PFSK-1 (cell line): Measurements from ENCODE around the gene SEMA3B.

ENCODE experiments used
- FOXP2 ChIP-seq: optimal IDR thresholded peaks from 2 replicates; pipeline ENCODE3; 2011; ENCODE audit warnings: borderline replicate concordance, control low read depth, inconsistent platforms; ENCODE audit not compliant: insufficient read depth; ENCODE audit errors: extremely low read length, extremely low read depth
- POLR2AphosphoS5 ChIP-seq: IDR thresholded peaks from 2 replicates; pipeline ENCODE4 v1.6.1; 2012; ENCODE audit warnings: low read depth, mild to moderate bottlenecking, control low read depth, low read length, moderate library complexity
- REST ChIP-seq, 2 experiments: IDR thresholded peaks; 2 replicates each; pipeline versions ENCODE4 v1.6.1 to v1.8.0; 2011 to 2012; ENCODE audit warnings: low read depth in 2 of 2, low read length in 2 of 2, control low read depth in 1 of 2, inconsistent platforms in 1 of 2, mild to moderate bottlenecking in 1 of 2, moderate library complexity in 1 of 2; ENCODE audit not compliant: insufficient read depth in 1 of 2
- SIN3A ChIP-seq: IDR thresholded peaks from 2 replicates; pipeline ENCODE4 v1.6.1; 2012; ENCODE audit warnings: mild to moderate bottlenecking, low read length, moderate library complexity, borderline replicate concordance; ENCODE audit not compliant: insufficient read depth
- TAF1 ChIP-seq: IDR thresholded peaks from 2 replicates; pipeline ENCODE4 v1.6.1; 2012; ENCODE audit warnings: low read length, control low read depth, borderline replicate concordance; ENCODE audit not compliant: insufficient read depth

Gene SEMA3B

GRCh38 chr3:50254577-50255250 lies 14.2 kb upstream of the SEMA3B start:
- no peak for TF ChIP-seq REST (IDR thresholded peaks at IDR 0.05; ENCODE audit: insufficient read depth in 1 of 2, low read depth in 2 of 2, low read length in 2 of 2)

GRCh38 chr3:50255251-50255615 lies 13.7 kb upstream of the SEMA3B start:
- TF ChIP-seq REST (IDR thresholded peaks at IDR 0.05; ENCODE audit: insufficient read depth in 1 of 2, low read depth in 2 of 2, low read length in 2 of 2) (no peak), FOXP2 (no peak), SIN3A (no peak), POLR2AphosphoS5 (no peak)

GRCh38 chr3:50256978-50257890 lies 11.7 kb upstream of the SEMA3B start:
- TF ChIP-seq TAF1 (no peak), FOXP2 (no peak), SIN3A (no peak), POLR2AphosphoS5 (no peak), REST (IDR thresholded peaks at IDR 0.05; ENCODE audit: insufficient read depth in 1 of 2, low read depth in 2 of 2, low read length in 2 of 2) (no peak)

- TF ChIP-seq FOXP2, result no peak
- no peak for TF ChIP-seq REST (IDR thresholded peaks at IDR 0.05; ENCODE audit: insufficient read depth in 1 of 2, low read depth in 2 of 2, low read length in 2 of 2)
- no peak for TF ChIP-seq SIN3A
- TF ChIP-seq POLR2AphosphoS5, result no peak
- no peak for TF ChIP-seq TAF1
These were observed 10.8 kb upstream of the SEMA3B start for GRCh38 chr3:50258029-50258680.
